ENCODE results near the gene HCFC1R1. TPM values are rescaled to one million over a fixed set of nuclear protein-coding genes. Genes with fewer than 3 reads are reported as not detected.

The HCFC1R1 gene
- 21.2 and 25.1 TPM in 2 replicates for total RNA-seq

GRCh38 chr16:3023669-3024478 is at the start of gene HCFC1R1, which contains the start of gene THOC6:
Gene HCFC1R1, minus strand, starts transcription at chr16:3023942. Its CDS starts 1 bp downstream, at chr16:3023941.
Gene THOC6, plus strand, starts transcription at chr16:3024035. Its CDS starts 292 bp downstream, at chr16:3024327.

GRCh38 chr16:3065069-3065741 is 41.5 kb upstream of the HCFC1R1 start, which contains the start of gene IL32:
Gene IL32, plus strand, starts transcription at chr16:3065640. Its CDS starts 172 bp downstream, at chr16:3065812.

GRCh38 chr16:3045758-3046640 is 22.3 kb upstream of the HCFC1R1 start, which contains the start of gene MMP25:
Gene MMP25, plus strand, starts transcription at chr16:3046561. Its CDS starts 357 bp downstream, at chr16:3046918.

GRCh38 chr16:3036726-3037315 is 13.1 kb upstream of the HCFC1R1 start, which contains the start of gene BICDL2:
Gene BICDL2, minus strand, starts transcription at chr16:3036944. Its CDS starts 1,448 bp downstream, at chr16:3035496.

GRCh38 chr16:3020247-3020603 is 3.5 kb downstream of the HCFC1R1 start, which contains the start of gene TNFRSF12A:
Gene TNFRSF12A, plus strand, starts transcription at chr16:3020368. Its CDS starts 30 bp downstream, at chr16:3020398.

GRCh38 chr16:3017794-3018506 is 5.8 kb downstream of the HCFC1R1 start, which contains the start of gene CLDN6:
Gene CLDN6, minus strand, starts transcription at chr16:3018183. Its CDS starts 2,162 bp downstream, at chr16:3016021.

GRCh38 chr16:3012828-3013420 is 10.8 kb downstream of the HCFC1R1 start, which contains the start of gene CLDN9:
Gene CLDN9, plus strand, starts transcription at chr16:3012923. Its CDS starts 440 bp downstream, at chr16:3013363.

GRCh38 chr16:2980227-2981176 is 43.2 kb downstream of the HCFC1R1 start, which contains the start of gene PKMYT1:
Gene PKMYT1, minus strand, starts transcription at chr16:2980446. Its CDS starts 789 bp downstream, at chr16:2979657.

Other genes with a start within 250 kb of the HCFC1R1 start
- 671 and 1,192 TPM in 2 replicates for gene ELOB, start 246.7 kb downstream of the HCFC1R1 start, total RNA-seq
- gene PRSS33, start 236.4 kb downstream of the HCFC1R1 start, total RNA-seq: not detected in 2 replicates
- gene PRSS41, start 225.5 kb downstream of the HCFC1R1 start, total RNA-seq: not detected in 2 replicates
- gene PRSS21, start 206.7 kb downstream of the HCFC1R1 start, total RNA-seq: 1.00 TPM in 1 of 2 replicates, not detected in the other
- 0.25 and 0.78 TPM in 2 replicates for gene ZG16B, start 193.6 kb downstream of the HCFC1R1 start, total RNA-seq
- not detected in 2 replicates for gene PRSS22, start 165.8 kb downstream of the HCFC1R1 start, total RNA-seq
- 83.2 and 90.0 TPM in 2 replicates for gene FLYWCH2, start 140.7 kb downstream of the HCFC1R1 start, total RNA-seq
- 32.0 and 41.6 TPM in 2 replicates for gene FLYWCH1, start 112.0 kb downstream of the HCFC1R1 start, total RNA-seq
- gene KREMEN2, start 59.7 kb downstream of the HCFC1R1 start, total RNA-seq: not detected in 2 replicates
- gene PAQR4, start 54.6 kb downstream of the HCFC1R1 start, total RNA-seq: 1.4 and 2.0 TPM in 2 replicates
- gene PKMYT1, start 43.5 kb downstream of the HCFC1R1 start, total RNA-seq: 1.1 and 2.5 TPM in 2 replicates
- not detected in 2 replicates for gene CLDN9, start 11.0 kb downstream of the HCFC1R1 start, total RNA-seq
- not detected in 2 replicates for gene CLDN6, start 5.8 kb downstream of the HCFC1R1 start, total RNA-seq
- 52.3 and 76.3 TPM in 2 replicates for gene TNFRSF12A, start 3.6 kb downstream of the HCFC1R1 start, total RNA-seq
- 17.3 and 20.0 TPM in 2 replicates for gene THOC6, start 93 bp upstream of the HCFC1R1 start, total RNA-seq
- 0.15 and 0.25 TPM in 2 replicates for gene BICDL2, start 13.0 kb upstream of the HCFC1R1 start, total RNA-seq
- not detected in 2 replicates for gene MMP25, start 22.6 kb upstream of the HCFC1R1 start, total RNA-seq
- 20.7 and 26.7 TPM in 2 replicates for gene IL32, start 41.7 kb upstream of the HCFC1R1 start, total RNA-seq
- gene ZSCAN10, start 75.4 kb upstream of the HCFC1R1 start, total RNA-seq: not detected in 2 replicates
- gene ZNF205, start 88.6 kb upstream of the HCFC1R1 start, total RNA-seq: 11.3 and 11.6 TPM in 2 replicates
- gene ZNF213, start 111.1 kb upstream of the HCFC1R1 start, total RNA-seq: 7.8 and 11.2 TPM in 2 replicates
- gene OR1F1, start 164.3 kb upstream of the HCFC1R1 start, total RNA-seq: not detected in 2 replicates
- gene ZNF200, start 211.2 kb upstream of the HCFC1R1 start, total RNA-seq: 5.2 and 8.3 TPM in 2 replicates
- 0.15 TPM in 1 of 2 replicates, not detected in the other for gene MEFV, start 232.7 kb upstream of the HCFC1R1 start, total RNA-seq